ENCODE measurements around the gene ANKRD11.
A peak's percentile ranks its signal among the peaks of the same experiment; 100 is the strongest.
"Not testable (repeated sequence)": the region's sequence is repeated elsewhere in the genome, so short reads cannot be mapped to it uniquely, and the experiment has no call there.

The ANKRD11 gene

GRCh38 chr16:89425523-89425922, 64.8 kb downstream of the ANKRD11 start:
- Histone ChIP-seq H2AFZ (ENCODE audit: low read depth) (no peak overlapping the region), H3K4me3 (IDR thresholded peaks at IDR 0.05; ENCODE audit: insufficient read depth, low read depth, low read length) (no peak overlapping the region), H3K27me3 (ENCODE audit: insufficient read depth, low read depth) (no peaks in the 10 kb centered on the region), H3K4me1 (ENCODE audit: low read depth, poor library complexity, severe bottlenecking) (peaks cover 67% of the 10 kb centered on the region), H3K9ac (no peak overlapping the region), H4K20me1 (ENCODE audit: insufficient read depth) (peaks cover 48% of the 10 kb centered on the region), H3K27ac (peak overlapping the region; percentile 6; the same call in 1 of the 2 replicates), H3K79me2 (ENCODE audit: insufficient read depth, low read depth) (peaks cover 84% of the 10 kb centered on the region), H3K36me3 (ENCODE audit: insufficient read depth) (no peaks in the 10 kb centered on the region), H3K4me2 (peak overlapping the region; percentile 45)
- TF ChIP-seq CTCF (conservative IDR thresholded peaks at IDR 0.05; ENCODE audit: low read depth, low read length) = no peak

- Histone ChIP-seq H4K20me1 (ENCODE audit: insufficient read depth) (peaks cover 61% of the 10 kb centered on the region), H3K79me2 (ENCODE audit: insufficient read depth, low read depth) (peaks cover 96% of the 10 kb centered on the region), H3K27ac (peak overlapping the region; percentile 59), H3K4me3 (IDR thresholded peaks at IDR 0.05; ENCODE audit: insufficient read depth, low read depth, low read length) (no peak overlapping the region), H3K4me2 (peak overlapping the region; percentile 45), H3K4me1 (ENCODE audit: low read depth, poor library complexity, severe bottlenecking) (peaks cover 85% of the 10 kb centered on the region), H2AFZ (ENCODE audit: low read depth) (no peak overlapping the region), H3K9ac (no peak overlapping the region), H3K27me3 (ENCODE audit: insufficient read depth, low read depth) (no peaks in the 10 kb centered on the region), H3K36me3 (ENCODE audit: insufficient read depth) (no peaks in the 10 kb centered on the region)
- no peak for TF ChIP-seq CTCF (conservative IDR thresholded peaks at IDR 0.05; ENCODE audit: low read depth, low read length)
Observed at GRCh38 chr16:89423681-89424260, 66.6 kb downstream of the ANKRD11 start.

- Histone ChIP-seq H3K9ac (peak overlapping the region; percentile 0; the same call in 1 of the 2 replicates), H4K20me1 (ENCODE audit: insufficient read depth) (peaks cover 68% of the 10 kb centered on the region), H3K4me2 (peak overlapping the region; percentile 45), H3K4me1 (ENCODE audit: low read depth, poor library complexity, severe bottlenecking) (peaks cover 92% of the 10 kb centered on the region), H3K79me2 (ENCODE audit: insufficient read depth, low read depth) (peaks cover 96% of the 10 kb centered on the region), H3K27ac (peak overlapping the region; percentile 59), H3K4me3 (IDR thresholded peaks at IDR 0.05; ENCODE audit: insufficient read depth, low read depth, low read length) (no peak overlapping the region), H3K27me3 (ENCODE audit: insufficient read depth, low read depth) (no peaks in the 10 kb centered on the region), H2AFZ (ENCODE audit: low read depth) (no peak overlapping the region), H3K36me3 (ENCODE audit: insufficient read depth) (no peaks in the 10 kb centered on the region)
- no peak for TF ChIP-seq CTCF (conservative IDR thresholded peaks at IDR 0.05; ENCODE audit: low read depth, low read length)
Observed at GRCh38 chr16:89422905-89423630, 67.3 kb downstream of the ANKRD11 start.

- peak overlapping the region; percentile 0; the same call in 1 of the 2 replicates for H3K9ac ChIP-seq
- H2AFZ ChIP-seq (ENCODE audit: low read depth) = no peak overlapping the region
- TF ChIP-seq CTCF (conservative IDR thresholded peaks at IDR 0.05; ENCODE audit: low read depth, low read length) = no peak
- H3K79me2 ChIP-seq (ENCODE audit: insufficient read depth, low read depth) = peaks cover 96% of the 10 kb centered on the region
- no peak overlapping the region for H3K4me3 ChIP-seq (IDR thresholded peaks at IDR 0.05; ENCODE audit: insufficient read depth, low read depth, low read length)
- peaks cover 93% of the 10 kb centered on the region for H3K4me1 ChIP-seq (ENCODE audit: low read depth, poor library complexity, severe bottlenecking)
- peak overlapping the region; percentile 59 for H3K27ac ChIP-seq
- peaks cover 70% of the 10 kb centered on the region for H4K20me1 ChIP-seq (ENCODE audit: insufficient read depth)
- peak overlapping the region; percentile 45 for H3K4me2 ChIP-seq
- no peaks in the 10 kb centered on the region for H3K36me3 ChIP-seq (ENCODE audit: insufficient read depth)
- no peaks in the 10 kb centered on the region for H3K27me3 ChIP-seq (ENCODE audit: insufficient read depth, low read depth)
Observed at GRCh38 chr16:89422527-89422904, 67.8 kb downstream of the ANKRD11 start.

- H3K4me2 ChIP-seq = peak overlapping the region; percentile 45; the same call in 1 of the 2 replicates
- not testable (repeated sequence) for H2AFZ ChIP-seq (ENCODE audit: low read depth); H3K27ac ChIP-seq; H3K9ac ChIP-seq; H3K27me3 ChIP-seq (ENCODE audit: insufficient read depth, low read depth); H3K4me3 ChIP-seq (IDR thresholded peaks at IDR 0.05; ENCODE audit: insufficient read depth, low read depth, low read length); H3K36me3 ChIP-seq (ENCODE audit: insufficient read depth)
- peaks cover 96% of the 10 kb centered on the region for H3K79me2 ChIP-seq (ENCODE audit: insufficient read depth, low read depth)
- peaks cover 92% of the 10 kb centered on the region for H3K4me1 ChIP-seq (ENCODE audit: low read depth, poor library complexity, severe bottlenecking)
- H4K20me1 ChIP-seq (ENCODE audit: insufficient read depth) = peaks cover 68% of the 10 kb centered on the region
Observed at GRCh38 chr16:89421300-89421699, 69.1 kb downstream of the ANKRD11 start.

Measured in KMS-11 (cell line).